PC-9 (cell line): Measurements from ENCODE around the gene SP1. TPM values are rescaled to one million over a fixed set of nuclear protein-coding genes. Genes with fewer than 3 reads are reported as not detected.
A peak's percentile ranks its signal among the peaks of the same experiment; 100 is the strongest.
"Not testable (repeated sequence)": the region's sequence is repeated elsewhere in the genome, so short reads cannot be mapped to it uniquely, and the experiment has no call there.

Experiments
- BruUV-seq: library from RNA; stranded (reverse); fragments of 400-500 nt; replicated peaks from 2 replicates; lab custom pipeline; 2021; lab: Mats Ljungman, UMichigan
- CTCF ChIA-PET: fragments of 300-600 bp; sonication (Branson Sonifier 250); formaldehyde crosslinking; loops from one replicate; lab custom pipeline; 2022; ENCODE audit warnings: antibody characterized with exemption; lab: Charles Lee
- POLR2A ChIA-PET: fragments of 300-600 bp; sonication (Branson Sonifier 250); formaldehyde crosslinking; loops from one replicate; lab custom pipeline; 2022; ENCODE audit warnings: antibody characterized with exemption; ENCODE audit not compliant: unreplicated experiment; lab: Charles Lee
- DNase-seq, 2 experiments: peaks; one replicate each; pipeline versions ENCODE4 v3.0.0 to v3.0.0-alpha.2; 2015 to 2022; ENCODE audit warnings: mixed read lengths in 1 of 2
- H2AFZ ChIP-seq: fragments of 200-600 bp; sonication (generic); 2 replicates; pipeline ENCODE4 v1.8.1; 2017; ENCODE audit warnings: antibody characterized with exemption
- H3F3A ChIP-seq: fragments of 200-600 bp; sonication (generic); 2 replicates; pipeline ENCODE4 v1.8.1; 2017; ENCODE audit warnings: antibody characterized with exemption, mild to moderate bottlenecking, low read depth; ENCODE audit not compliant: insufficient read depth
- H3K27ac ChIP-seq: fragments of 200-600 bp; sonication (generic); 2 replicates; pipeline ENCODE4 v1.6.1; 2016; ENCODE audit warnings: mixed run types
- H3K27me3 ChIP-seq: fragments of 200-600 bp; sonication (generic); 2 replicates; pipeline ENCODE4 v1.6.1; 2016; ENCODE audit warnings: low read depth, mixed run types; ENCODE audit not compliant: insufficient read depth
- H3K36me3 ChIP-seq: fragments of 200-600 bp; sonication (generic); 2 replicates; pipeline ENCODE4 v1.6.1; 2016; ENCODE audit warnings: low read depth, mixed run types
- H3K4me1 ChIP-seq: fragments of 200-600 bp; sonication (generic); replicated peaks from 2 replicates; pipeline ENCODE4 v1.6.1; 2016; ENCODE audit warnings: mixed run types; ENCODE audit not compliant: insufficient read depth
- H3K4me2 ChIP-seq: fragments of 200-600 bp; sonication (generic); 2 replicates; pipeline ENCODE4 v1.6.1; 2017; ENCODE audit warnings: mixed run types
- H3K4me3 ChIP-seq: fragments of 200-600 bp; sonication (generic); 2 replicates; pipeline ENCODE4 v1.6.1; 2016; ENCODE audit warnings: mixed run types
- H3K79me2 ChIP-seq: fragments of 200-600 bp; sonication (generic); 2 replicates; pipeline ENCODE4 v1.6.1; 2017; ENCODE audit warnings: low read depth, mixed run types
- H3K9me2 ChIP-seq: fragments of 200-600 bp; sonication (generic); 2 replicates; pipeline ENCODE4 v1.8.1; 2017; ENCODE audit warnings: mild to moderate bottlenecking; ENCODE audit not compliant: insufficient read depth
- H3K9me3 ChIP-seq: fragments of 200-600 bp; sonication (generic); 2 replicates; pipeline ENCODE4 v1.8.1; 2016; ENCODE audit warnings: low read depth; ENCODE audit not compliant: insufficient read depth
- H4K20me1 ChIP-seq: fragments of 200-600 bp; sonication (generic); 2 replicates; pipeline ENCODE4 v1.8.1; 2017; ENCODE audit not compliant: insufficient read depth
- EZH2 ChIP-seq: fragments of 200-600 bp; sonication (generic); IDR thresholded peaks from 2 replicates; pipeline ENCODE4 v1.8.0; 2017; ENCODE audit warnings: antibody characterized with exemption, low read depth
- intact Hi-C: fragments of 100-400 bp; cut with micrococcal nuclease; formaldehyde crosslinking; loops from one replicate; pipeline ENCODE4 v1.10.0; 2022; ENCODE audit not compliant: unreplicated experiment
- total RNA-seq: library from RNA; stranded (reverse); gene quantifications from 2 replicates; pipeline ENCODE4 v1.2.3, GENCODE V29; 2021
- TF ChIP-seq, protein P1 (sequence below): fragments of 200-600 bp; sonication (generic); conservative IDR thresholded peaks from 2 replicates; pipeline ENCODE4 v1.6.1; 2017; ENCODE audit warnings: mixed run types, antibody characterized with exemption, mild to moderate bottlenecking, moderate library complexity

SP1 gene
- total RNA-seq, 1 experiment from 2014 or later: 118 TPM

- intact Hi-C loops: loop anchor here (5.0 kb wide), 1 partner anchor 40 kb away; the partner anchor contains the start of gene AMHR2
- ChIA-PET POLR2A (interaction anchor here (0.6 to 0.8 kb wide), 2 partner anchors 86 to 283 kb away, joined by 4 to 6 read pairs; no protein-coding TSS in a partner anchor), CTCF (interaction anchor here (0.6 to 4.4 kb wide), 7 partner anchors 15 to 834 kb away, joined by 3 to 24 read pairs (median 9); partner anchors contain the start of gene AAAS)
- Histone ChIP-seq H3K4me2 (peak overlapping the region; percentile 97), H3K27ac (peak overlapping the region; percentile 97), H2AFZ (no peak overlapping the region; the same call in 1 of the 2 replicates), H3K9me2 (no peaks in the 10 kb centered on the region), H3K79me2 (peaks cover 61% of the 10 kb centered on the region), H3K27me3 (no peaks in the 10 kb centered on the region), H3K4me1 (peaks cover 64% of the 10 kb centered on the region), H3K9me3 (no peaks in the 10 kb centered on the region), H3K36me3 (peaks cover 36% of the 10 kb centered on the region), H4K20me1 (peaks cover 27% of the 10 kb centered on the region), H3K4me3 (peak overlapping the region; percentile 70), H3F3A (peaks cover 35% of the 10 kb centered on the region)
- no TSS peak for BruUV-seq
- TF ChIP-seq, protein P1, sequence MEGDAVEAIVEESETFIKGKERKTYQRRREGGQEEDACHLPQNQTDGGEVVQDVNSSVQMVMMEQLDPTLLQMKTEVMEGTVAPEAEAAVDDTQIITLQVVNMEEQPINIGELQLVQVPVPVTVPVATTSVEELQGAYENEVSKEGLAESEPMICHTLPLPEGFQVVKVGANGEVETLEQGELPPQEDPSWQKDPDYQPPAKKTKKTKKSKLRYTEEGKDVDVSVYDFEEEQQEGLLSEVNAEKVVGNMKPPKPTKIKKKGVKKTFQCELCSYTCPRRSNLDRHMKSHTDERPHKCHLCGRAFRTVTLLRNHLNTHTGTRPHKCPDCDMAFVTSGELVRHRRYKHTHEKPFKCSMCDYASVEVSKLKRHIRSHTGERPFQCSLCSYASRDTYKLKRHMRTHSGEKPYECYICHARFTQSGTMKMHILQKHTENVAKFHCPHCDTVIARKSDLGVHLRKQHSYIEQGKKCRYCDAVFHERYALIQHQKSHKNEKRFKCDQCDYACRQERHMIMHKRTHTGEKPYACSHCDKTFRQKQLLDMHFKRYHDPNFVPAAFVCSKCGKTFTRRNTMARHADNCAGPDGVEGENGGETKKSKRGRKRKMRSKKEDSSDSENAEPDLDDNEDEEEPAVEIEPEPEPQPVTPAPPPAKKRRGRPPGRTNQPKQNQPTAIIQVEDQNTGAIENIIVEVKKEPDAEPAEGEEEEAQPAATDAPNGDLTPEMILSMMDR: peak; percentile 77
- TF ChIP-seq EZH2: no peak
- peak; percentile 50 to 76 for DNase-seq
Observed at GRCh38 chr12:53381731-53382630, 2.0 kb downstream of the SP1 start.

DNA sequence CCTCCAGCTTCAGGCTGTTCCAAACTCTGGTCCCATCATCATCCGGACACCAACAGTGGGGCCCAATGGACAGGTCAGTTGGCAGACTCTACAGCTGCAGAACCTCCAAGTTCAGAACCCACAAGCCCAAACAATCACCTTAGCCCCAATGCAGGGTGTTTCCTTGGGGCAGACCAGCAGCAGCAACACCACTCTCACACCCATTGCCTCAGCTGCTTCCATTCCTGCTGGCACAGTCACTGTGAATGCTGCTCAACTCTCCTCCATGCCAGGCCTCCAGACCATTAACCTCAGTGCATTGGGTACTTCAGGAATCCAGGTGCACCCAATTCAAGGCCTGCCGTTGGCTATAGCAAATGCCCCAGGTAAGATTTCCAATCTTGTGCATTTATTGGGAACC, 3.3 kb downstream of the SP1 start:
- peak overlapping the region; percentile 97 for H3K4me2 ChIP-seq
- POLR2A ChIA-PET: no interaction called here
- H3K79me2 ChIP-seq: peaks cover 74% of the 10 kb centered on the region
- peaks cover 44% of the 10 kb centered on the region for H3K36me3 ChIP-seq
- no peak for TF ChIP-seq EZH2
- H3K4me3 ChIP-seq: peak overlapping the region; percentile 70
- H3F3A ChIP-seq: peaks cover 39% of the 10 kb centered on the region
- peaks cover 39% of the 10 kb centered on the region for H4K20me1 ChIP-seq
- H3K27ac ChIP-seq: peak overlapping the region; percentile 97; the same call in 1 of the 2 replicates
- intact Hi-C loops: loop anchor here (5.0 kb wide), 1 partner anchor 39 kb away; the partner anchor contains the start of gene AMHR2
- H3K9me2 ChIP-seq: no peaks in the 10 kb centered on the region
- H3K27me3 ChIP-seq: no peaks in the 10 kb centered on the region
- no peak overlapping the region for H2AFZ ChIP-seq
- H3K4me1 ChIP-seq: peaks cover 74% of the 10 kb centered on the region
- no TSS peak for BruUV-seq
- no peaks in the 10 kb centered on the region for H3K9me3 ChIP-seq
- CTCF ChIA-PET: interaction anchor here (1.2 to 4.4 kb wide), 2 partner anchors 31 to 85 kb away, joined by 4 to 24 read pairs; no protein-coding TSS in a partner anchor
- no peak for DNase-seq

DNA sequence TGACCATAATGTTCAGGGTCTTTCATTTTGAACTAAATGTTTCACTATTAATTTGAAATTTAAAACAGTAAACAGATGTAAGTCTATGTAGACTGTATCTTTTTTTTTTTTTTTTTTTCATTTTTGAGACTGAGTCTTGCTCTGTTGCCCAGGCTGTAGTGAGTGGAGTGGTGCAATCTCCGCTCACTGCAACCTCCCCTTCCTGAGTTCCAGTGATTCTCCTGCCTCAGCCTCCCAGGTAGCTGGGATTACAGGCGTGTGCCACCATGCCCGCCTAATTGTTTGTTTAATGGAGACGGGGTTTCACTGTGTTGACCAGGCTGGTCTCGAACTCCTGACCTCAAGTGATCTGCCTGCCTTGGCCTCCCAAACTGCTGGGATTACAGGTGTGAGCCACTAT, 6.4 kb downstream of the SP1 start:
- BruUV-seq, intact Hi-C loops, H3K9me2 ChIP-seq, H3K27me3 ChIP-seq, CTCF ChIA-PET, H2AFZ ChIP-seq, POLR2A ChIA-PET, H3K9me3 ChIP-seq, DNase-seq: not testable (repeated sequence)
- H4K20me1 ChIP-seq: peaks cover 65% of the 10 kb centered on the region
- peak overlapping the region; percentile 97 for H3K4me2 ChIP-seq
- H3K4me1 ChIP-seq: peaks cover 93% of the 10 kb centered on the region
- H3K79me2 ChIP-seq: peaks cover 100% of the 10 kb centered on the region
- peak overlapping the region; percentile 55 for H3K4me3 ChIP-seq
- H3K36me3 ChIP-seq: peaks cover 58% of the 10 kb centered on the region
- peak overlapping the region; percentile 52; the same call in 1 of the 2 replicates for H3K27ac ChIP-seq
- H3F3A ChIP-seq: peaks cover 27% of the 10 kb centered on the region

DNA sequence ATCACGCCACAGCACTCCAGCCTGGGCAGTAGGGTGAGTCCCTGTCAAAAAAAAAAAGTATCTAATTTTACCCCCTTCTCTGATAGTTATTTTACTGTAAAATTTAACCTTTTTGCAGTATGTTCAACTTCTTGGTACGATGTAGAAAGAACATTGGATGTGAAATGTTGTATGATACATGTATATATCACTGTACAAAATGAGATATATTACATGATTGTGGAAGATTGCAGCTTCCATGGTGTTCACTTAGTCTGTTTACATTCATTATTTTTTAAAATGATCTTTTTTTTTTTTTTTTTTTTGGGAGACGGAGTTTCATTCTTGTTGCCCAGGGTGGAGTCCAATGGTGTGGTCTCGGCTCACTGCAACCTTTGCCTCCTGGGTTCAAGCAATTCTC, 9.0 kb downstream of the SP1 start:
- TF ChIP-seq EZH2: no peak
- TF ChIP-seq, protein P1: no peak
- Histone ChIP-seq H3K79me2 (peaks cover 97% of the 10 kb centered on the region), H3K4me1 (peaks cover 69% of the 10 kb centered on the region), H3K36me3 (peaks cover 52% of the 10 kb centered on the region), H3F3A (peaks cover 15% of the 10 kb centered on the region; the same call in 1 of the 2 replicates), H3K27me3 (no peaks in the 10 kb centered on the region), H3K4me2 (peak overlapping the region; percentile 97), H3K4me3 (no peak overlapping the region), H3K9me2 (no peaks in the 10 kb centered on the region), H4K20me1 (peaks cover 86% of the 10 kb centered on the region), H3K27ac (no peak overlapping the region), H2AFZ (no peak overlapping the region), H3K9me3 (no peaks in the 10 kb centered on the region)
- ChIA-PET CTCF (no interaction called here), POLR2A (no interaction called here)
- intact Hi-C loops: no loop called here
- no TSS peak for BruUV-seq
- DNase-seq: no peak
